Measurements from ENCODE around the gene LCAT.
"Not testable (repeated sequence)": the region's sequence is repeated elsewhere in the genome, so short reads cannot be mapped to it uniquely, and the experiment has no call there.

The LCAT gene

GRCh38 chr16:67982011-67982696, 38.2 kb upstream of the LCAT start:
- H3K4me1 ChIP-seq (ENCODE audit: control insufficient read depth in 2 of 2, insufficient read depth in 2 of 2, low read length in 2 of 2) = peaks cover 0 to 13% of the 10 kb centered on the region in 2 donors

GRCh38 chr16:67979955-67980678, 36.2 kb upstream of the LCAT start, which contains the start of gene DPEP3:
Gene DPEP3, minus strand, starts transcription at chr16:67980499. Its CDS starts 119 bp downstream, at chr16:67980380.
- H3K4me1 ChIP-seq (ENCODE audit: control insufficient read depth in 2 of 2, insufficient read depth in 2 of 2, low read length in 2 of 2) = peaks cover 0 to 10% of the 10 kb centered on the region in 2 donors
- H3K4me3 ChIP-seq (ENCODE audit: low read length in 2 of 2) = no peak within 1 kb of the TSS
- H3K27ac ChIP-seq (ENCODE audit: low read depth in 2 of 2, low read length in 2 of 2) = no peak within 1 kb of the TSS
- no peaks in the 10 kb centered on the region for H3K9me3 ChIP-seq (ENCODE audit: control insufficient read depth in 2 of 2, low read length in 2 of 2)
- H3K36me3 ChIP-seq (ENCODE audit: control insufficient read depth in 2 of 2, insufficient read depth in 2 of 2, low read length in 2 of 2) = no peaks in the 10 kb centered on the region
- H3K9ac ChIP-seq (ENCODE audit: low read depth in 1 of 2, low read length in 2 of 2) = no peak within 1 kb of the TSS
- no peaks in the 10 kb centered on the region for H3K27me3 ChIP-seq (ENCODE audit: control insufficient read depth in 2 of 2, insufficient read depth in 2 of 2, low read length in 2 of 2)

More at GRCh38 chr16:67982011-67982696, 38.2 kb upstream of the LCAT start:
- H3K9me3 ChIP-seq (ENCODE audit: control insufficient read depth in 2 of 2, low read length in 2 of 2) = no peaks in the 10 kb centered on the region
- no peaks in the 10 kb centered on the region for H3K36me3 ChIP-seq (ENCODE audit: control insufficient read depth in 2 of 2, insufficient read depth in 2 of 2, low read length in 2 of 2)
- H3K27ac ChIP-seq (ENCODE audit: low read depth in 2 of 2, low read length in 2 of 2) = no peak overlapping the region
- no peak overlapping the region for H3K4me3 ChIP-seq (ENCODE audit: low read length in 2 of 2)
- H3K27me3 ChIP-seq (ENCODE audit: control insufficient read depth in 2 of 2, insufficient read depth in 2 of 2, low read length in 2 of 2) = no peaks in the 10 kb centered on the region
- H3K9ac ChIP-seq (ENCODE audit: low read depth in 1 of 2, low read length in 2 of 2) = no peak overlapping the region

GRCh38 chr16:67977469-67978227, 33.7 kb upstream of the LCAT start:
- H3K4me1 ChIP-seq (ENCODE audit: control insufficient read depth in 2 of 2, insufficient read depth in 2 of 2, low read length in 2 of 2) = no peaks in the 10 kb centered on the region
- no peak overlapping the region for H3K4me3 ChIP-seq (ENCODE audit: low read length in 2 of 2)
- H3K27me3 ChIP-seq (ENCODE audit: control insufficient read depth in 2 of 2, insufficient read depth in 2 of 2, low read length in 2 of 2) = no peaks in the 10 kb centered on the region
- H3K36me3 ChIP-seq (ENCODE audit: control insufficient read depth in 2 of 2, insufficient read depth in 2 of 2, low read length in 2 of 2) = no peaks in the 10 kb centered on the region
- H3K9ac ChIP-seq (ENCODE audit: low read depth in 1 of 2, low read length in 2 of 2) = no peak overlapping the region
- no peak overlapping the region for H3K27ac ChIP-seq (ENCODE audit: low read depth in 2 of 2, low read length in 2 of 2)
- H3K9me3 ChIP-seq (ENCODE audit: control insufficient read depth in 2 of 2, low read length in 2 of 2) = no peaks in the 10 kb centered on the region

GRCh38 chr16:67977005-67977404, 33.1 kb upstream of the LCAT start:
- Histone ChIP-seq H3K36me3 (ENCODE audit: control insufficient read depth in 2 of 2, insufficient read depth in 2 of 2, low read length in 2 of 2) (no peaks in the 10 kb centered on the region), H3K4me3 (ENCODE audit: low read length in 2 of 2) (no peak overlapping the region), H3K9me3 (ENCODE audit: control insufficient read depth in 2 of 2, low read length in 2 of 2) (no peaks in the 10 kb centered on the region), H3K27ac (ENCODE audit: low read depth in 2 of 2, low read length in 2 of 2) (no peak overlapping the region), H3K27me3 (ENCODE audit: control insufficient read depth in 2 of 2, insufficient read depth in 2 of 2, low read length in 2 of 2) (no peaks in the 10 kb centered on the region), H3K9ac (ENCODE audit: low read depth in 1 of 2, low read length in 2 of 2) (no peak overlapping the region), H3K4me1 (ENCODE audit: control insufficient read depth in 2 of 2, insufficient read depth in 2 of 2, low read length in 2 of 2) (no peaks in the 10 kb centered on the region)

GRCh38 chr16:67976205-67976604, 32.3 kb upstream of the LCAT start:
- no peaks in the 10 kb centered on the region for H3K4me1 ChIP-seq (ENCODE audit: control insufficient read depth in 2 of 2, insufficient read depth in 2 of 2, low read length in 2 of 2)
- H3K27ac ChIP-seq (ENCODE audit: low read depth in 2 of 2, low read length in 2 of 2) = no peak overlapping the region
- no peak overlapping the region for H3K4me3 ChIP-seq (ENCODE audit: low read length in 2 of 2)
- no peaks in the 10 kb centered on the region for H3K36me3 ChIP-seq (ENCODE audit: control insufficient read depth in 2 of 2, insufficient read depth in 2 of 2, low read length in 2 of 2)
- no peaks in the 10 kb centered on the region for H3K9me3 ChIP-seq (ENCODE audit: control insufficient read depth in 2 of 2, low read length in 2 of 2)
- no peaks in the 10 kb centered on the region for H3K27me3 ChIP-seq (ENCODE audit: control insufficient read depth in 2 of 2, insufficient read depth in 2 of 2, low read length in 2 of 2)
- H3K9ac ChIP-seq (ENCODE audit: low read depth in 1 of 2, low read length in 2 of 2) = no peak overlapping the region

- H3K27ac ChIP-seq (ENCODE audit: low read depth in 2 of 2, low read length in 2 of 2) = peak overlapping the region in 1 of 2 donors; percentile 56
- H3K9ac ChIP-seq (ENCODE audit: low read depth in 1 of 2, low read length in 2 of 2) = no peak overlapping the region
- H3K36me3 ChIP-seq (ENCODE audit: control insufficient read depth in 2 of 2, insufficient read depth in 2 of 2, low read length in 2 of 2) = no peaks in the 10 kb centered on the region
Measured at GRCh38 chr16:67975321-67976105, 31.6 kb upstream of the LCAT start.

GRCh38 chr16:67972285-67972684, 28.4 kb upstream of the LCAT start:
- not testable (repeated sequence) for H3K4me3 ChIP-seq (ENCODE audit: low read length in 2 of 2); H3K9ac ChIP-seq (ENCODE audit: low read depth in 1 of 2, low read length in 2 of 2); H3K4me1 ChIP-seq (ENCODE audit: control insufficient read depth in 2 of 2, insufficient read depth in 2 of 2, low read length in 2 of 2); H3K27me3 ChIP-seq (ENCODE audit: control insufficient read depth in 2 of 2, insufficient read depth in 2 of 2, low read length in 2 of 2); H3K27ac ChIP-seq (ENCODE audit: low read depth in 2 of 2, low read length in 2 of 2); H3K36me3 ChIP-seq (ENCODE audit: control insufficient read depth in 2 of 2, insufficient read depth in 2 of 2, low read length in 2 of 2); H3K9me3 ChIP-seq (ENCODE audit: control insufficient read depth in 2 of 2, low read length in 2 of 2)

More at GRCh38 chr16:67975321-67976105, 31.6 kb upstream of the LCAT start:
- Histone ChIP-seq H3K9me3 (ENCODE audit: control insufficient read depth in 2 of 2, low read length in 2 of 2) (no peaks in the 10 kb centered on the region), H3K27me3 (ENCODE audit: control insufficient read depth in 2 of 2, insufficient read depth in 2 of 2, low read length in 2 of 2) (no peaks in the 10 kb centered on the region), H3K4me1 (ENCODE audit: control insufficient read depth in 2 of 2, insufficient read depth in 2 of 2, low read length in 2 of 2) (no peaks in the 10 kb centered on the region), H3K4me3 (ENCODE audit: low read length in 2 of 2) (no peak overlapping the region)

GRCh38 chr16:67971111-67971510, 27.2 kb upstream of the LCAT start:
- Histone ChIP-seq H3K9ac (ENCODE audit: low read depth in 1 of 2, low read length in 2 of 2) (no peak overlapping the region), H3K9me3 (ENCODE audit: control insufficient read depth in 2 of 2, low read length in 2 of 2) (no peaks in the 10 kb centered on the region), H3K4me1 (ENCODE audit: control insufficient read depth in 2 of 2, insufficient read depth in 2 of 2, low read length in 2 of 2) (peaks cover 11 to 13% of the 10 kb centered on the region in 2 donors), H3K36me3 (ENCODE audit: control insufficient read depth in 2 of 2, insufficient read depth in 2 of 2, low read length in 2 of 2) (no peaks in the 10 kb centered on the region), H3K27ac (ENCODE audit: low read depth in 2 of 2, low read length in 2 of 2) (no peak overlapping the region), H3K4me3 (ENCODE audit: low read length in 2 of 2) (no peak overlapping the region), H3K27me3 (ENCODE audit: control insufficient read depth in 2 of 2, insufficient read depth in 2 of 2, low read length in 2 of 2) (peaks cover 2 to 4% of the 10 kb centered on the region in 2 donors)

GRCh38 chr16:67969254-67970039, 25.5 kb upstream of the LCAT start:
- H3K4me3 ChIP-seq (ENCODE audit: low read length in 2 of 2) = peak overlapping the region; percentile 74 to 79
- H3K36me3 ChIP-seq (ENCODE audit: control insufficient read depth in 2 of 2, insufficient read depth in 2 of 2, low read length in 2 of 2) = no peaks in the 10 kb centered on the region
- peaks cover 11 to 22% of the 10 kb centered on the region in 2 donors for H3K4me1 ChIP-seq (ENCODE audit: control insufficient read depth in 2 of 2, insufficient read depth in 2 of 2, low read length in 2 of 2)
- peak overlapping the region; percentile 82 to 89 for H3K27ac ChIP-seq (ENCODE audit: low read depth in 2 of 2, low read length in 2 of 2)
- peaks cover 2 to 4% of the 10 kb centered on the region in 2 donors for H3K27me3 ChIP-seq (ENCODE audit: control insufficient read depth in 2 of 2, insufficient read depth in 2 of 2, low read length in 2 of 2)
- H3K9me3 ChIP-seq (ENCODE audit: control insufficient read depth in 2 of 2, low read length in 2 of 2) = no peaks in the 10 kb centered on the region
- H3K9ac ChIP-seq (ENCODE audit: low read depth in 1 of 2, low read length in 2 of 2) = peak overlapping the region; percentile 68 to 77
